Measurements from ENCODE around the gene BMP5. TPM values are rescaled to one million over a fixed set of nuclear protein-coding genes. Genes with fewer than 3 reads are reported as not detected.

Gene BMP5
- total and polyA plus RNA-seq, 9 donors, result 12.2 to 26.4 (median 17.1) TPM

- no peak overlapping the region for H3K4me3 ChIP-seq (ENCODE audit: low read length)
- H3K27me3 ChIP-seq (ENCODE audit: control insufficient read depth, insufficient read depth, low read length), result no peaks in the 10 kb centered on the region
- H3K9me3 ChIP-seq (replicated peaks; ENCODE audit: control insufficient read depth, low read depth, low read length), result no peaks in the 10 kb centered on the region
- WGBS (ENCODE audit: insufficient coverage), result no CpG with 5 or more reads among the region's 6 CpGs
- peak overlapping the region; percentile 70 for H3K27ac ChIP-seq (ENCODE audit: low read length)
- DNase-seq, result peak; percentile 95
- no peaks in the 10 kb centered on the region for H3K4me1 ChIP-seq (ENCODE audit: control insufficient read depth, insufficient read depth, low read length)
- no peaks in the 10 kb centered on the region for H3K36me3 ChIP-seq (ENCODE audit: control insufficient read depth, insufficient read depth, low read length)
Observed at GRCh38 chr6:55756531-55757031, 118.8 kb downstream of the BMP5 start.

GRCh38 chr6:55748880-55749279 is 126.5 kb downstream of the BMP5 start:
- no peak overlapping the region for H3K27ac ChIP-seq (ENCODE audit: low read length)
- H3K36me3 ChIP-seq (ENCODE audit: control insufficient read depth, insufficient read depth, low read length), result no peaks in the 10 kb centered on the region
- H3K4me1 ChIP-seq (ENCODE audit: control insufficient read depth, insufficient read depth, low read length), result no peaks in the 10 kb centered on the region
- no peak overlapping the region for H3K4me3 ChIP-seq (ENCODE audit: low read length)
- no peak for DNase-seq
- 60% methylated on average over 1 of the region's 4 CpGs for WGBS (ENCODE audit: insufficient coverage)
- no peaks in the 10 kb centered on the region for H3K9me3 ChIP-seq (replicated peaks; ENCODE audit: control insufficient read depth, low read depth, low read length)
- H3K27me3 ChIP-seq (ENCODE audit: control insufficient read depth, insufficient read depth, low read length), result no peaks in the 10 kb centered on the region

GRCh38 chr6:55746473-55746872 is 128.9 kb downstream of the BMP5 start:
- H3K9me3 ChIP-seq (replicated peaks; ENCODE audit: control insufficient read depth, low read depth, low read length), result no peaks in the 10 kb centered on the region
- DNase-seq, result peak; percentile 57
- no peaks in the 10 kb centered on the region for H3K36me3 ChIP-seq (ENCODE audit: control insufficient read depth, insufficient read depth, low read length)
- H3K4me1 ChIP-seq (ENCODE audit: control insufficient read depth, insufficient read depth, low read length), result no peaks in the 10 kb centered on the region
- peak overlapping the region; percentile 59 for H3K27ac ChIP-seq (ENCODE audit: low read length)
- WGBS (ENCODE audit: insufficient coverage), result no CpG with 5 or more reads among the region's 1 CpG
- no peak overlapping the region for H3K4me3 ChIP-seq (ENCODE audit: low read length)
- no peaks in the 10 kb centered on the region for H3K27me3 ChIP-seq (ENCODE audit: control insufficient read depth, insufficient read depth, low read length)

GRCh38 chr6:55734256-55734655 is 141.1 kb downstream of the BMP5 start:
- Histone ChIP-seq H3K27me3 (ENCODE audit: control insufficient read depth, insufficient read depth, low read length) (no peaks in the 10 kb centered on the region), H3K27ac (ENCODE audit: low read length) (no peak overlapping the region), H3K4me3 (ENCODE audit: low read length) (no peak overlapping the region), H3K4me1 (ENCODE audit: control insufficient read depth, insufficient read depth, low read length) (no peaks in the 10 kb centered on the region), H3K36me3 (ENCODE audit: control insufficient read depth, insufficient read depth, low read length) (no peaks in the 10 kb centered on the region), H3K9me3 (replicated peaks; ENCODE audit: control insufficient read depth, low read depth, low read length) (no peaks in the 10 kb centered on the region)
- no peak for DNase-seq

GRCh38 chr6:55729665-55730064 is 145.7 kb downstream of the BMP5 start:
- no peak overlapping the region for H3K27ac ChIP-seq (ENCODE audit: low read length)
- H3K27me3 ChIP-seq (ENCODE audit: control insufficient read depth, insufficient read depth, low read length), result no peaks in the 10 kb centered on the region
- H3K36me3 ChIP-seq (ENCODE audit: control insufficient read depth, insufficient read depth, low read length), result no peaks in the 10 kb centered on the region
- no peaks in the 10 kb centered on the region for H3K4me1 ChIP-seq (ENCODE audit: control insufficient read depth, insufficient read depth, low read length)
- no peak for DNase-seq
- no peak overlapping the region for H3K4me3 ChIP-seq (ENCODE audit: low read length)
- no peaks in the 10 kb centered on the region for H3K9me3 ChIP-seq (replicated peaks; ENCODE audit: control insufficient read depth, low read depth, low read length)

GRCh38 chr6:55726144-55726543 is 149.2 kb downstream of the BMP5 start:
- DNase-seq, result no peak
- no peaks in the 10 kb centered on the region for H3K9me3 ChIP-seq (replicated peaks; ENCODE audit: control insufficient read depth, low read depth, low read length)
- no CpG with 5 or more reads among the region's 1 CpG for WGBS (ENCODE audit: insufficient coverage)
- H3K4me1 ChIP-seq (ENCODE audit: control insufficient read depth, insufficient read depth, low read length), result no peaks in the 10 kb centered on the region
- H3K27me3 ChIP-seq (ENCODE audit: control insufficient read depth, insufficient read depth, low read length), result no peaks in the 10 kb centered on the region
- H3K36me3 ChIP-seq (ENCODE audit: control insufficient read depth, insufficient read depth, low read length), result no peaks in the 10 kb centered on the region
- H3K4me3 ChIP-seq (ENCODE audit: low read length), result no peak overlapping the region
- H3K27ac ChIP-seq (ENCODE audit: low read length), result no peak overlapping the region

- no peak overlapping the region for H3K4me3 ChIP-seq (ENCODE audit: low read length)
- no CpG with 5 or more reads among the region's 4 CpGs for WGBS (ENCODE audit: insufficient coverage)
- peak; percentile 69 for DNase-seq
- no peaks in the 10 kb centered on the region for H3K9me3 ChIP-seq (replicated peaks; ENCODE audit: control insufficient read depth, low read depth, low read length)
- no peaks in the 10 kb centered on the region for H3K27me3 ChIP-seq (ENCODE audit: control insufficient read depth, insufficient read depth, low read length)
- no peak overlapping the region for H3K27ac ChIP-seq (ENCODE audit: low read length)
- H3K36me3 ChIP-seq (ENCODE audit: control insufficient read depth, insufficient read depth, low read length), result no peaks in the 10 kb centered on the region
- peaks cover 3% of the 10 kb centered on the region for H3K4me1 ChIP-seq (ENCODE audit: control insufficient read depth, insufficient read depth, low read length)
Observed at GRCh38 chr6:55714831-55715230, 160.6 kb downstream of the BMP5 start.

GRCh38 chr6:55713436-55713835 is 162.0 kb downstream of the BMP5 start:
- Histone ChIP-seq H3K9me3 (replicated peaks; ENCODE audit: control insufficient read depth, low read depth, low read length) (no peaks in the 10 kb centered on the region), H3K4me1 (ENCODE audit: control insufficient read depth, insufficient read depth, low read length) (peaks cover 3% of the 10 kb centered on the region), H3K36me3 (ENCODE audit: control insufficient read depth, insufficient read depth, low read length) (no peaks in the 10 kb centered on the region), H3K27me3 (ENCODE audit: control insufficient read depth, insufficient read depth, low read length) (no peaks in the 10 kb centered on the region), H3K27ac (ENCODE audit: low read length) (no peak overlapping the region), H3K4me3 (ENCODE audit: low read length) (no peak overlapping the region)
- no CpG with 5 or more reads among the region's 3 CpGs for WGBS (ENCODE audit: insufficient coverage)
- peak; percentile 82 for DNase-seq

- Histone ChIP-seq H3K9me3 (replicated peaks; ENCODE audit: control insufficient read depth, low read depth, low read length) (no peaks in the 10 kb centered on the region), H3K4me3 (ENCODE audit: low read length) (no peak overlapping the region), H3K27me3 (ENCODE audit: control insufficient read depth, insufficient read depth, low read length) (no peaks in the 10 kb centered on the region), H3K36me3 (ENCODE audit: control insufficient read depth, insufficient read depth, low read length) (no peaks in the 10 kb centered on the region), H3K4me1 (ENCODE audit: control insufficient read depth, insufficient read depth, low read length) (no peaks in the 10 kb centered on the region), H3K27ac (ENCODE audit: low read length) (no peak overlapping the region)
- no peak for DNase-seq
- WGBS (ENCODE audit: insufficient coverage), result no CpG with 5 or more reads among the region's 1 CpG
Observed at GRCh38 chr6:55708711-55709110, 166.7 kb downstream of the BMP5 start.

- WGBS (ENCODE audit: insufficient coverage), result no CpG with 5 or more reads among the region's 2 CpGs
Observed at GRCh38 chr6:55705451-55706440, 169.6 kb downstream of the BMP5 start.

More at GRCh38 chr6:55705451-55706440, 169.6 kb downstream of the BMP5 start:
- peak; percentile 85 for DNase-seq
- H3K27me3 ChIP-seq (ENCODE audit: control insufficient read depth, insufficient read depth, low read length), result no peaks in the 10 kb centered on the region
- H3K4me3 ChIP-seq (ENCODE audit: low read length), result no peak overlapping the region
- no peaks in the 10 kb centered on the region for H3K9me3 ChIP-seq (replicated peaks; ENCODE audit: control insufficient read depth, low read depth, low read length)
- no peaks in the 10 kb centered on the region for H3K4me1 ChIP-seq (ENCODE audit: control insufficient read depth, insufficient read depth, low read length)
- no peak overlapping the region for H3K27ac ChIP-seq (ENCODE audit: low read length)
- H3K36me3 ChIP-seq (ENCODE audit: control insufficient read depth, insufficient read depth, low read length), result no peaks in the 10 kb centered on the region
